Smooth muscle cell (in vitro differentiated cells): ENCODE measurements around the gene TOPBP1. TPM values are rescaled to one million over a fixed set of nuclear protein-coding genes. Genes with fewer than 3 reads are reported as not detected.

Source experiments
- DNase-seq: peaks from one replicate; lab custom pipeline; 2025; ENCODE audit not compliant: unreplicated experiment; lab: John Stamatoyannopoulos, UW
- H2AFZ ChIP-seq: fragments of 200-600 bp; sonication (generic); 2 replicates; pipeline ENCODE4 v1.6.0; 2016; ENCODE audit warnings: antibody characterized with exemption, low read depth, mild to moderate bottlenecking
- H3F3A ChIP-seq: fragments of 200-600 bp; sonication (generic); 2 replicates; pipeline ENCODE4 v1.6.0; 2017; ENCODE audit warnings: antibody characterized with exemption, low read depth
- H3K27ac ChIP-seq: fragments of 200-600 bp; sonication (generic); 2 replicates; pipeline ENCODE4 v1.5.1; 2016; ENCODE audit warnings: low read depth, mild to moderate bottlenecking
- H3K27me3 ChIP-seq: fragments of 200-600 bp; sonication (generic); 2 replicates; pipeline ENCODE4 v1.6.1; 2016; ENCODE audit warnings: low read depth, mild to moderate bottlenecking
- H3K36me3 ChIP-seq: fragments of 200-600 bp; sonication (generic); 2 replicates; pipeline ENCODE4 v1.5.1; 2016; ENCODE audit warnings: low read depth
- H3K4me1 ChIP-seq: fragments of 200-600 bp; sonication (generic); 2 replicates; pipeline ENCODE4 v1.5.1; 2016; ENCODE audit warnings: low read depth
- H3K4me2 ChIP-seq: fragments of 200-600 bp; sonication (generic); 2 replicates; pipeline ENCODE4 v1.6.0; 2016; ENCODE audit warnings: mild to moderate bottlenecking
- H3K4me3 ChIP-seq: fragments of 200-600 bp; sonication (generic); 2 replicates; pipeline ENCODE4 v1.5.1; 2016; ENCODE audit warnings: mild to moderate bottlenecking
- H3K79me2 ChIP-seq: fragments of 200-600 bp; sonication (generic); 2 replicates; pipeline ENCODE4 v1.6.0; 2016; ENCODE audit warnings: low read depth, mild to moderate bottlenecking
- H3K9ac ChIP-seq: fragments of 200-600 bp; sonication (generic); 2 replicates; pipeline ENCODE4 v1.6.0; 2016; ENCODE audit warnings: low read depth
- H3K9me3 ChIP-seq: fragments of 200-600 bp; sonication (generic); replicated peaks from 2 replicates; pipeline ENCODE4 v1.5.1; 2016; ENCODE audit warnings: low read depth
- H4K20me1 ChIP-seq: fragments of 200-600 bp; sonication (generic); 2 replicates; pipeline ENCODE4 v1.6.0; 2016; ENCODE audit warnings: low read depth
- CTCF ChIP-seq: fragments of 200-600 bp; sonication (generic); IDR thresholded peaks from 2 replicates; pipeline ENCODE4 v1.5.1; 2017; ENCODE audit warnings: borderline replicate concordance, mild to moderate bottlenecking, antibody characterized with exemption; ENCODE audit not compliant: insufficient read depth, poor library complexity, severe bottlenecking
- WGBS: methylation state at CpG from one replicate; pipeline ENCODE4 v1.1.7; 2016; ENCODE audit warnings: low lambda C conversion rate; 5-methylcytosine and 5-hydroxymethylcytosine counted together
- polyA plus RNA-seq: library from polyadenylated mRNA; unstranded; fragments of >200 nt; fragmentation: Nextera tagmentation; extraction: Ambion mirVana; gene quantifications from 2 replicates; pipeline ENCODE4 v1.2.1, GENCODE V29; 2016
- total RNA-seq: library from RNA; depleted of rRNA; stranded (reverse); fragments of >200 nt; gene quantifications from 2 replicates; pipeline ENCODE4 v1.2.3, GENCODE V29; 2014

Gene TOPBP1
- total and polyA plus RNA-seq, 2 experiments from 2014 or later, result 8.3 to 27.5 TPM

- Histone ChIP-seq H2AFZ (no peak overlapping the region), H3K9ac (no peak overlapping the region), H3K79me2 (no peaks in the 10 kb centered on the region), H3F3A (no peaks in the 10 kb centered on the region), H3K27ac (no peak overlapping the region), H3K4me1 (no peaks in the 10 kb centered on the region), H3K9me3 (no peaks in the 10 kb centered on the region), H3K36me3 (no peaks in the 10 kb centered on the region), H3K4me2 (no peak overlapping the region), H3K27me3 (peaks cover 47% of the 10 kb centered on the region), H4K20me1 (no peaks in the 10 kb centered on the region), H3K4me3 (no peak overlapping the region)
- no peak for TF ChIP-seq CTCF
- no peak for DNase-seq
- 74% methylated on average over 6 of the region's 6 CpGs for WGBS
These were observed 14.0 kb upstream of the TOPBP1 start for GRCh38 chr3:133675631-133676335.

GRCh38 chr3:133674290-133674919 is 12.7 kb upstream of the TOPBP1 start:
- no peak for TF ChIP-seq CTCF
- Histone ChIP-seq H3K27ac (no peak overlapping the region), H3K4me1 (no peaks in the 10 kb centered on the region), H3K79me2 (no peaks in the 10 kb centered on the region), H3K9me3 (no peaks in the 10 kb centered on the region), H3K4me3 (peak overlapping the region; percentile 24), H2AFZ (no peak overlapping the region), H4K20me1 (no peaks in the 10 kb centered on the region), H3K27me3 (peaks cover 47% of the 10 kb centered on the region), H3K4me2 (peak overlapping the region; percentile 22), H3K9ac (no peak overlapping the region), H3F3A (no peaks in the 10 kb centered on the region), H3K36me3 (no peaks in the 10 kb centered on the region)
- 14% methylated on average over 47 of the region's 47 CpGs for WGBS
- no peak for DNase-seq

GRCh38 chr3:133673746-133674145 is 12.0 kb upstream of the TOPBP1 start:
- Histone ChIP-seq H3K4me1 (no peaks in the 10 kb centered on the region), H3K9ac (no peak overlapping the region), H3K79me2 (no peaks in the 10 kb centered on the region), H3K27me3 (peaks cover 47% of the 10 kb centered on the region), H3K9me3 (no peaks in the 10 kb centered on the region), H3K27ac (no peak overlapping the region), H3K4me3 (no peak overlapping the region), H4K20me1 (no peaks in the 10 kb centered on the region), H3F3A (no peaks in the 10 kb centered on the region), H3K4me2 (no peak overlapping the region), H3K36me3 (no peaks in the 10 kb centered on the region), H2AFZ (no peak overlapping the region)
- no peak for DNase-seq
- WGBS, result 60% methylated on average over 12 of the region's 12 CpGs
- TF ChIP-seq CTCF, result no peak
